HG03575 (cell line): ENCODE results near the gene MEA1.

Experiments used
- ATAC-seq: cut with Tn5 transposase; IDR thresholded peaks from one replicate; pipeline ENCODE4 v1.9.1; 2021; ENCODE audit not compliant: unreplicated experiment, insufficient number of reproducible peaks, low FRiP score; ENCODE audit errors: extremely low read depth

The MEA1 gene

GRCh38 chr6:43013843-43014433 lies at the start of gene MEA1, which contains the start of gene KLHDC3:
Gene MEA1, minus strand, starts transcription at chr6:43013946. Its CDS starts 133 bp downstream, at chr6:43013813.
Gene KLHDC3, plus strand, starts transcription at chr6:43014249. Its CDS starts 2,944 bp downstream, at chr6:43017193.
- ATAC-seq, result peak; percentile 85

GRCh38 chr6:43062818-43063217 lies 49.1 kb upstream of the MEA1 start:
- no peak for ATAC-seq

- no peak for ATAC-seq
Observed at GRCh38 chr6:43061861-43062260, 48.1 kb upstream of the MEA1 start.

GRCh38 chr6:43060755-43061633 lies 47.2 kb upstream of the MEA1 start:
- no peak for ATAC-seq

- no peak for ATAC-seq
Observed at GRCh38 chr6:43060034-43060754, 46.4 kb upstream of the MEA1 start.

GRCh38 chr6:43059168-43060033 lies 45.7 kb upstream of the MEA1 start, which contains the start of the genes KLC4 and MRPL2:
Gene KLC4, plus strand, starts transcription at chr6:43059631. Its CDS starts 1,705 bp downstream, at chr6:43061336.
Gene MRPL2, minus strand, starts transcription at chr6:43059434. Its CDS starts 53 bp downstream, at chr6:43059381.
- peak; percentile 80 for ATAC-seq

- ATAC-seq, result no peak
Observed at GRCh38 chr6:43058531-43058930, 44.8 kb upstream of the MEA1 start.

- ATAC-seq, result no peak
Observed at GRCh38 chr6:43055966-43056365, 42.2 kb upstream of the MEA1 start.

GRCh38 chr6:43054206-43054943 lies 40.6 kb upstream of the MEA1 start:
- ATAC-seq, result no peak

GRCh38 chr6:43053545-43054205 lies 39.9 kb upstream of the MEA1 start, which contains the start of gene CUL7:
Gene CUL7, minus strand, starts transcription at chr6:43053851. Its CDS starts 1,063 bp downstream, at chr6:43052788.
- no peak for ATAC-seq

GRCh38 chr6:43052842-43053544 lies 39.2 kb upstream of the MEA1 start:
- ATAC-seq, result no peak

GRCh38 chr6:43052225-43052841 lies 38.6 kb upstream of the MEA1 start:
- ATAC-seq, result no peak

GRCh38 chr6:43050981-43051380 lies 37.2 kb upstream of the MEA1 start:
- no peak for ATAC-seq

GRCh38 chr6:43047998-43048397 lies 34.3 kb upstream of the MEA1 start:
- no peak for ATAC-seq

GRCh38 chr6:43045371-43045930 lies 31.7 kb upstream of the MEA1 start:
- ATAC-seq, result no peak

- no peak for ATAC-seq
Observed at GRCh38 chr6:43043310-43043709, 29.6 kb upstream of the MEA1 start.
